Naive thymus-derived CD4-positive, alpha-beta T cell (primary cell): ENCODE measurements around the gene CLOCK. TPM values are rescaled to one million over a fixed set of nuclear protein-coding genes. Genes with fewer than 3 reads are reported as not detected.
A peak's percentile ranks its signal among the peaks of the same experiment; 100 is the strongest.

Experiments
- ATAC-seq: fragments of 150-1000 bp; cut with Tn5 transposase; 2 replicates; pipeline ENCODE4 v1.10.0; 2021; ENCODE audit warnings: mild to moderate bottlenecking, moderate library complexity
- CTCF ChIA-PET: fragments of 350-600 bp; sonication (Branson Sonifier 250); formaldehyde crosslinking; loops from one replicate; lab custom pipeline; 2021; ENCODE audit warnings: antibody characterized with exemption; lab: Charles Lee
- POLR2A ChIA-PET: fragments of 350-600 bp; sonication (Branson Sonifier 250); formaldehyde crosslinking; loops from one replicate; lab custom pipeline; 2021; ENCODE audit warnings: antibody characterized with exemption, inconsistent platforms; lab: Charles Lee
- DNase-seq, 9 donors: peaks; one replicate each; pipeline versions ENCODE4 v3.0.0 to v3.0.0-alpha.2; 2020 to 2022; ENCODE audit warnings: mixed read lengths in 1 of 9
- H3K27ac ChIP-seq: one replicate; pipeline ENCODE4 v1.7.0; 2013; ENCODE audit warnings: mild to moderate bottlenecking, low read depth, low read length, moderate library complexity
- H3K27me3 ChIP-seq, 2 donors: one replicate each; pipeline ENCODE4 v1.7.0; 2013; ENCODE audit warnings: low read length in 2 of 2, mild to moderate bottlenecking in 2 of 2, moderate library complexity in 2 of 2; ENCODE audit not compliant: control insufficient read depth in 2 of 2, insufficient read depth in 2 of 2
- H3K36me3 ChIP-seq, 3 experiments: 1 replicate in 2 of 3; 2 replicates in 1 of 3; pipeline ENCODE4 v1.7.0; 2013; ENCODE audit warnings: low read length in 3 of 3, mild to moderate bottlenecking in 3 of 3, moderate library complexity in 1 of 3; ENCODE audit not compliant: insufficient read depth in 3 of 3, control insufficient read depth in 2 of 3
- H3K4me1 ChIP-seq, 2 donors: one replicate each; pipeline ENCODE4 v1.7.0; 2013; ENCODE audit warnings: low read length in 2 of 2, mild to moderate bottlenecking in 2 of 2, moderate library complexity in 1 of 2; ENCODE audit not compliant: control insufficient read depth in 2 of 2, insufficient read depth in 2 of 2
- H3K4me3 ChIP-seq: 2 replicates; pipeline ENCODE4 v1.7.0; 2013; ENCODE audit warnings: mild to moderate bottlenecking, low read length
- H3K9me3 ChIP-seq, 3 experiments: 1 replicate in 2 of 3; 2 replicates in 1 of 3; pipeline ENCODE4 v1.7.0; 2013; ENCODE audit warnings: low read length in 3 of 3; ENCODE audit not compliant: control insufficient read depth in 2 of 3
- H3K27ac Mint-ChIP-seq, 9 donors: one replicate each; pipeline ENCODE4 v1.8.0; 2020 to 2022; ENCODE audit warnings: mixed read lengths in 9 of 9, mild to moderate bottlenecking in 8 of 9, moderate library complexity in 5 of 9, inconsistent platforms in 2 of 9
- H3K27me3 Mint-ChIP-seq, 5 donors: one replicate each; pipeline ENCODE4 v1.8.0; 2021 to 2022; ENCODE audit warnings: mixed read lengths in 5 of 5, mild to moderate bottlenecking in 1 of 5
- H3K36me3 Mint-ChIP-seq, 5 donors: one replicate each; pipeline ENCODE4 v1.8.0; 2020 to 2022; ENCODE audit warnings: mixed read lengths in 5 of 5, mild to moderate bottlenecking in 3 of 5, inconsistent platforms in 1 of 5
- H3K4me1 Mint-ChIP-seq, 7 donors: one replicate each; pipeline ENCODE4 v1.8.0; 2020 to 2022; ENCODE audit warnings: mixed read lengths in 7 of 7, mild to moderate bottlenecking in 3 of 7, inconsistent platforms in 1 of 7
- H3K4me3 Mint-ChIP-seq, 10 donors: one replicate each; pipeline ENCODE4 v1.8.0; 2020 to 2022; ENCODE audit warnings: mild to moderate bottlenecking in 10 of 10, mixed read lengths in 10 of 10, moderate library complexity in 6 of 10, inconsistent platforms in 2 of 10
- H3K9me3 Mint-ChIP-seq, 11 donors: one replicate each; pipeline ENCODE4 v1.8.0; 2020 to 2022; ENCODE audit warnings: mixed read lengths in 11 of 11, mild to moderate bottlenecking in 4 of 11, inconsistent platforms in 1 of 11, moderate library complexity in 1 of 11
- intact Hi-C, 2 donors: fragments of 100-400 bp; cut with micrococcal nuclease; formaldehyde crosslinking; loops; one replicate each; pipeline ENCODE4 v1.15.1; 2023
- polyA plus RNA-seq, 2 donors: library from polyadenylated mRNA; unstranded; fragments of 300-500 nt; fragmentation: Illumina TruSeq; gene quantifications; one replicate each; pipeline ENCODE4 v1.2.3, GENCODE V29; 2021
- total RNA-seq, 6 experiments: library from RNA in 5 of 6; stranded (reverse) in 5 of 6; gene quantifications; 1 replicate in 5 of 6; 2 replicates in 1 of 6; pipeline ENCODE4 v1.2.3 and lab custom pipeline; 2021 to 2026

The CLOCK gene
- total and polyA plus RNA-seq, 7 experiments from 2014 or later: 4.6 to 12.6 (median 8.6) TPM

DNA sequence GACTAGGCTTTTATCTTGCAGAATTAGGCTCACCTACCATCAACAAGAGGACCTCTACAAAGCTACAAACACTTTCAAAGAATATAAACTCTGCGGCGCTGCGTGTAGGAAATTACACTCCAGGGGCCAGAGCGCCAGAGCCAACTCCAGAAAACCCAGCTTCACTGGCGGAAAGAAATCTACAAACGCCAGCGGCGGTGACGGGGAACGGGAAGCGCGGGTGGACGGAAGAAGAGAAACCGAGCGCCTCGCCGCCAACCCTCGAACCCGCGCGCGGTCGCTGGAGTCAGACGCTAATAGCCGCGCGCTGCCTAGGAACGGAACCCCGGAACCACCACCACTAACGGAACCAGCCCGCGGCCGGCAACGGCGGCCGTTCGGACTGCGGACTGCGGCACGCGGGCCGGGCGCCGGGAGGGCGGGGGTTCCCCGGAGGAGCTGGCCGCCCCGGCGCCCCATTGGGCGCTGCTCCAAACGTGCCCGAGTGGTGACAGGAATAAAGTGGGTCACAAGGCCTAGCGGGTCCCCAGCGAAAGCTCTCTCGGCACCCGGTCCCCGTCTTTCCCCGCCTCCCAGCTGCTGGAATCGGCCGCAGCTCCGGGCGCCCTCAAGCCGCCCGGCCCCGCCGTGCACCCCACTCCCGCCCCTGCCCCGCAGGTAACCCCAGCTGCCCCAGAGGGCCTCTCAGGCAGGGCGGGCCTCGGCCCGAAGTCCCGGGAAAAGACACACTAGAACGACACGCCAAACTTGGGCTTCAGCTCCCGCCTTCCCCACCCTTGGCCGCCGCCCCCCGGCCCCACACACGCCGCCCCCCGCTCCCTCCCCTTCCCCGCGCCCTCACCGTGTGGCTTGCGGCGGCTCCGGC is 836 bp downstream of the CLOCK start:
- peaks cover 5 to 8% of the 10 kb centered on the region in 2 donors for H3K4me1 ChIP-seq
- CTCF ChIA-PET: interaction anchor here (0.5 to 1.4 kb wide), 4 partner anchors 78 to 196 kb away, joined by 3 to 5 read pairs (median 4); no protein-coding TSS in a partner anchor
- peaks cover 0 to 10% (median 0%) of the 10 kb centered on the region in 3 experiments for H3K36me3 ChIP-seq
- no peaks in the 10 kb centered on the region for H3K9me3 ChIP-seq
- Mint-ChIP-seq H3K4me1 (peaks cover 21 to 64% (median 48%) of the 10 kb centered on the region in 7 donors), H3K36me3 (no peaks in the 10 kb centered on the region), H3K27me3 (peaks cover 0 to 27% (median 0%) of the 10 kb centered on the region in 5 donors), H3K4me3 (peak overlapping the region; percentile 88 to 96 (median 94)), H3K27ac (peak overlapping the region; percentile 74 to 92 (median 89)), H3K9me3 (no peaks in the 10 kb centered on the region)
- DNase-seq (peak; percentile 43 to 69 (median 53)), ATAC-seq (peak; percentile 67)
- H3K27ac ChIP-seq: peak overlapping the region; percentile 84
- peak overlapping the region; percentile 68 for H3K4me3 ChIP-seq
- H3K27me3 ChIP-seq: no peaks in the 10 kb centered on the region
- POLR2A ChIA-PET: interaction anchor here (0.8 to 2.0 kb wide), 12 partner anchors 8 to 890 kb away, joined by 3 to 14 read pairs (median 4); partner anchors contain the start of genes AASDH, PAICS, PPAT and SRD5A3
- intact Hi-C loops: loop anchor here (1.0 to 10.0 kb wide), 20 partner anchors 8 to 1481 kb away; partner anchors contain the start of genes AASDH (in 2 of the 2), POLR2B (in 2 of the 2), SRD5A3 (in 2 of the 2) and TMEM165 (in 2 of the 2)

DNA sequence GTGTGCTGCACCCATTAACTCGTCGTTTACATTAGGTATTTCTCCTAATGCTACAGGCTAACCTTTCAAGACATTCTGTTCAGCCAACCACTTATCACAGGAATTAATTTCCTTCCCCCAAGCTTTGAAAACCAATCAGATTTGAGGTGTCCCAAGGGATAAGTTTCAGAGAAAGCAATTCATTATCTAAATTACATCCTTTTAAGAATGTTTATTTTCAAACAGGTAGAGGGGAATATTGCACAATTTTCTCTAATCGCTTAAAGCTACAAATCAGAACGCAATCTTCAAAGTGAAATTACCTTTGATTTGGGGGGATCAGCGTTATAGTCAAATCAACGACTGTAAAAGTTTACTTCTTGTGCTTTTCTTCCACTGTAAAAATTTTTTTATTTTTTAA is 1.6 kb downstream of the CLOCK start:
- no peak for ATAC-seq
- H3K27ac ChIP-seq: peak overlapping the region; percentile 84
- Mint-ChIP-seq H3K27me3 (peaks cover 0 to 24% (median 0%) of the 10 kb centered on the region in 5 donors), H3K4me3 (peak overlapping the region; percentile 88 to 96 (median 94)), H3K4me1 (peaks cover 21 to 65% (median 48%) of the 10 kb centered on the region in 7 donors), H3K27ac (peak overlapping the region in 8 of 9 donors; percentile 74 to 92 (median 90)), H3K36me3 (peaks cover 0 to 2% (median 0%) of the 10 kb centered on the region in 5 donors), H3K9me3 (no peaks in the 10 kb centered on the region)
- peaks cover 5 to 8% of the 10 kb centered on the region in 2 donors for H3K4me1 ChIP-seq
- peaks cover 0 to 10% (median 0%) of the 10 kb centered on the region in 3 experiments for H3K36me3 ChIP-seq
- H3K27me3 ChIP-seq: no peaks in the 10 kb centered on the region
- POLR2A ChIA-PET: interaction anchor here (0.6 to 2.0 kb wide), 11 partner anchors 9 to 890 kb away, joined by 3 to 14 read pairs (median 4); partner anchors contain the start of genes PAICS, PPAT, SRD5A3 and TMEM165
- H3K9me3 ChIP-seq: no peaks in the 10 kb centered on the region
- CTCF ChIA-PET: interaction anchor here (1.4 kb wide), 1 partner anchor 96 kb away, joined by 4 read pairs; no protein-coding TSS in a partner anchor
- peak in 1 of 9 donors; percentile 17 for DNase-seq
- peak overlapping the region; percentile 68 for H3K4me3 ChIP-seq
- intact Hi-C loops: loop anchor here (1.0 to 10.0 kb wide), 10 partner anchors 53 to 1480 kb away; partner anchors contain the start of genes AASDH (in 1 of the 2), CHIC2 (in 1 of the 2), NOA1 (in 1 of the 2) and PAICS (in 1 of the 2)

DNA sequence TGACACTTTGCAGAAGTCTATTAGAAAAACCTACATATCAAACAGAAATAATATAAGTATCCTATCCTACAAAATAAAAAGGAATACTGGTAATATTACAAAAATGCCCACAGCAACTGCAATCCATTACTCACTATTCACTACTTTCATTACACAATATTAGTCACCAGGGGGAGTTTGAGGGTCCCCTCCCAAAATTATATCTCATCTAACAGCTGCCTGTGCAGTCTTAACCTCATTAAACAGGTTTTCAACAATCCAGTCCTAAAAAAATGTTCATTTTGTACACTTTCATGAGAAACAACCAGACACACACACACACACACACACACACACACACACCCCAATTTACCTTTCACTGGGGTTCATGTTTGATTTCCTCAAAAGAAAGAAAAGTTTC is 2.9 kb downstream of the CLOCK start:
- H3K4me3 ChIP-seq: no peak overlapping the region
- Mint-ChIP-seq H3K4me3 (peak overlapping the region in 3 of 10 donors; percentile 0 to 96 (median 95)), H3K27ac (peak overlapping the region in 8 of 9 donors; percentile 60 to 91 (median 89)), H3K36me3 (peaks cover 0 to 2% (median 0%) of the 10 kb centered on the region in 5 donors), H3K4me1 (peaks cover 24 to 69% (median 49%) of the 10 kb centered on the region in 7 donors), H3K27me3 (peaks cover 0 to 14% (median 0%) of the 10 kb centered on the region in 5 donors), H3K9me3 (no peaks in the 10 kb centered on the region)
- no peak for DNase-seq
- CTCF ChIA-PET: no interaction called here
- no peak for ATAC-seq
- H3K27me3 ChIP-seq: no peaks in the 10 kb centered on the region
- no peak overlapping the region for H3K27ac ChIP-seq
- intact Hi-C loops: loop anchor here (2.0 to 10.0 kb wide), 5 partner anchors 599 to 1479 kb away; partner anchors contain the start of genes AASDH (in 1 of the 2), CHIC2 (in 1 of the 2) and REST (in 1 of the 2)
- peaks cover 0 to 10% (median 0%) of the 10 kb centered on the region in 3 experiments for H3K36me3 ChIP-seq
- no peaks in the 10 kb centered on the region for H3K9me3 ChIP-seq
- peaks cover 5 to 13% of the 10 kb centered on the region in 2 donors for H3K4me1 ChIP-seq
- POLR2A ChIA-PET: no interaction called here

DNA sequence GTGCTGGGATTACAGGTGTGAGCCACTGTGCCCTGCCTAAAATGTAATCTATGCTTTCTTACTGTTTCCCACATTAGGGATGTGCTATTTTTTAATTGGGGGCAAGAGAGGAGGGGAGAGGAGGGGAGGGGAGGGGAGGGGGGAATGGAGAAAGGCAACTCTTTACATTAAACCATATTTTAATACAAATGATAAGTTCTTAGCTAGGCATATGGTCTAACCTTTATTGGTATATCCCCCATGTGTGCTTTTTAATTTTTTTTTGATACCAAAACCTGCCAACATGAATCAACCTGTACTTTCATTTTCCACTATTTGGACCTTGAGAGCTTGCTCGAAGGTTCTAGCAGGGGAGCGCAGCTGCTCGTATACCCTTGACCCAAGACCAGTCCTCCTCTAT is 6.4 kb downstream of the CLOCK start:
- ChIA-PET POLR2A (no interaction called here), CTCF (no interaction called here)
- ATAC-seq (no peak), DNase-seq (no peak)
- no peak overlapping the region for H3K4me3 Mint-ChIP-seq
- intact Hi-C loops: loop anchor here (10.0 kb wide), 4 partner anchors 595 to 1475 kb away; partner anchors contain the start of genes CHIC2 (in 1 of the 2) and REST (in 1 of the 2)
- peaks cover 0 to 7% (median 0%) of the 10 kb centered on the region in 5 donors for H3K36me3 Mint-ChIP-seq
- H3K9me3 ChIP-seq: no peaks in the 10 kb centered on the region
- peaks cover 10 to 14% of the 10 kb centered on the region in 2 donors for H3K4me1 ChIP-seq
- H3K27ac Mint-ChIP-seq: peak overlapping the region in 4 of 9 donors; percentile 48 to 66 (median 56)
- H3K27me3 Mint-ChIP-seq: no peaks in the 10 kb centered on the region
- no peak overlapping the region for H3K27ac ChIP-seq
- no peaks in the 10 kb centered on the region for H3K36me3 ChIP-seq
- H3K27me3 ChIP-seq: no peaks in the 10 kb centered on the region
- H3K4me1 Mint-ChIP-seq: peaks cover 33 to 74% (median 49%) of the 10 kb centered on the region in 7 donors
- no peak overlapping the region for H3K4me3 ChIP-seq
- peaks cover 0 to 4% (median 0%) of the 10 kb centered on the region in 11 donors for H3K9me3 Mint-ChIP-seq

DNA sequence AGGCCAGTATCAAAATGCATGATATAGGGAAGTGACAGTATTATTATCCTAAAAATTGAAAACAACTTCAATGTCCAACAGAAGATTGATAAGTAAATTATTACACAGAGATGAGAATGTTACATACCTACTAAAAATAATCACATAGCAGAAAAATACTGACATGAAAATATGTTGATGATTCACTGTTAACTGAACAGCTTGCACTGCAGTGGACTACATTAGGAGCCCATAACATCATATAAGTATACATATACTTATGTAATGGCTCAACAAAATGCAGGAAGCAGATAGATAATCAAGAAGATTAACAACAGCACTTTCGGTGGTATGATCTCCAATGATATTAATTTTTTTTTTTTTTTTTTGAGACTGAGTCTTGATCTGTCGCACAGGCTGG is 7.1 kb downstream of the CLOCK start:
- no peaks in the 10 kb centered on the region for H3K9me3 ChIP-seq
- H3K4me1 ChIP-seq: peaks cover 10 to 14% of the 10 kb centered on the region in 2 donors
- peaks cover 0 to 4% (median 0%) of the 10 kb centered on the region in 11 donors for H3K9me3 Mint-ChIP-seq
- intact Hi-C loops: loop anchor here (10.0 kb wide), 4 partner anchors 595 to 1475 kb away; partner anchors contain the start of genes CHIC2 (in 1 of the 2) and REST (in 1 of the 2)
- H3K4me3 Mint-ChIP-seq: no peak overlapping the region
- no peak overlapping the region for H3K27ac Mint-ChIP-seq
- H3K36me3 Mint-ChIP-seq: peaks cover 0 to 7% (median 0%) of the 10 kb centered on the region in 5 donors
- no peaks in the 10 kb centered on the region for H3K36me3 ChIP-seq
- no peak for DNase-seq
- H3K27me3 Mint-ChIP-seq: no peaks in the 10 kb centered on the region
- ChIA-PET CTCF (no interaction called here), POLR2A (no interaction called here)
- no peak overlapping the region for H3K4me3 ChIP-seq
- ATAC-seq: no peak
- H3K4me1 Mint-ChIP-seq: peaks cover 30 to 68% (median 43%) of the 10 kb centered on the region in 7 donors
- H3K27me3 ChIP-seq: no peaks in the 10 kb centered on the region
- no peak overlapping the region for H3K27ac ChIP-seq

DNA sequence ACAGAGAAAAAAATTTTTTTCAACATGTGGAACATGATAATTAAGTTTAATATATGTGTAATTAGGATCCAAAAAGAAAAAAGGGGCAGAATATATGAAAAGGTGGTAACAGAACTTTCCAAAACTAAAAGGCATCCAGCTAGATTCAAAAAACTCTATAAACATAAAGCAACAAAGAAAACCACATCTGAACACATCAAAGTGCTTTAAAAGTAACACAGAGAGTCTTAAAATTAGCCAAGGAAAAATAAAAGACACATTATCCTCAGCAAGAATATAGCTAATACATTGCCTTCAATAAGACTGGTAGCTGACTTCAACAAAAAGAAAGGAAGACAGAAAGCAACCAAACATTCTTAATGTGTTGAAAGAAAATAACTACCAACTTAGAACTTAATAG is 8.2 kb downstream of the CLOCK start:
- H3K9me3 ChIP-seq: no peaks in the 10 kb centered on the region
- intact Hi-C loops: loop anchor here in 1 of 2 donors (1.0 kb wide), 1 partner anchor 8 kb away; the partner anchor contains the start of gene CLOCK
- H3K36me3 Mint-ChIP-seq: peaks cover 0 to 13% (median 8%) of the 10 kb centered on the region in 5 donors
- H3K9me3 Mint-ChIP-seq: peaks cover 0 to 10% (median 4%) of the 10 kb centered on the region in 11 donors
- peak overlapping the region in 5 of 9 donors; percentile 6 to 70 (median 8) for H3K27ac Mint-ChIP-seq
- peak in 4 of 9 donors; percentile 4 to 30 (median 16) for DNase-seq
- no peak for ATAC-seq
- H3K4me3 Mint-ChIP-seq: peak overlapping the region in 7 of 10 donors; percentile 14 to 56 (median 16)
- peaks cover 21 to 57% (median 34%) of the 10 kb centered on the region in 7 donors for H3K4me1 Mint-ChIP-seq
- no peaks in the 10 kb centered on the region for H3K36me3 ChIP-seq
- H3K27me3 Mint-ChIP-seq: no peaks in the 10 kb centered on the region
- POLR2A ChIA-PET: interaction anchor here (0.8 kb wide), 1 partner anchor 125 kb away, joined by 3 read pairs; no protein-coding TSS in a partner anchor
- H3K4me3 ChIP-seq: no peak overlapping the region
- no peak overlapping the region for H3K27ac ChIP-seq
- CTCF ChIA-PET: no interaction called here
- peaks cover 10 to 14% of the 10 kb centered on the region in 2 donors for H3K4me1 ChIP-seq
- H3K27me3 ChIP-seq: no peaks in the 10 kb centered on the region
